Omental fat pad (tissue), 4 donors: ENCODE measurements around the gene TCAIM. TPM values are rescaled to one million over a fixed set of nuclear protein-coding genes. Genes with fewer than 3 reads are reported as not detected.

Experiments
- ATAC-seq: fragments of 150-250 bp; one replicate; pipeline ENCODE4 v1.9.1; 2016; ENCODE audit warnings: mild to moderate bottlenecking, moderate library complexity; ENCODE audit not compliant: low FRiP score
- DNase-seq: peaks from one replicate; pipeline ENCODE4 v3.0.0-alpha.2; 2019; ENCODE audit warnings: low spot score
- total RNA-seq, 4 donors: library from RNA; depleted of rRNA; stranded (reverse); fragments of >200 nt; gene quantifications; one replicate each; pipeline ENCODE4 v1.1.0, GENCODE V29; 2016
- TF ChIP-seq, protein P1 (sequence below), 3 donors: fragments of 450-650 bp; IDR thresholded peaks; one replicate each; pipeline ENCODE4 v1.5.1; 2016 to 2017; ENCODE audit warnings: antibody characterized with exemption in 3 of 3, mild to moderate bottlenecking in 3 of 3, moderate library complexity in 2 of 3

The TCAIM gene
- total RNA-seq, 4 donors from 2014 or later = 16.2 to 28.7 (median 22.1) TPM

DNA sequence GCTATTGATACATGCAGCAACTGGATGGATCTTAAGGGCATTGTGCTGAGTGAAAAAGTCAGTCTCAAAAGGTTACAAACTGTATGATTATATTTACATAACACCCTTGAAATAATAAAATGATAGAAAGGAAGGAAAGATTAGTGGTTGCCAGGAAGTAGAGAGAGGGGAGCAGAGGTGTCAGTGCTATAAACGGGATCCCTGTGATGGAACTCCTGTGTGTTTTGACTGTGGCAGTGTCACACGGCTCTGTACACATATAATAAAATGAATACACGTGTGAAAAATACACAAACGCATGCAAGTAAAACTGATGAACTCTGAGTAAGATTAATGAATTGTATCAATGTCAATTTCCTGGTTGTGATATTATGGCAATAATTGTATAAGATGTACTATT lies 60.3 kb downstream of the TCAIM start:
- ATAC-seq (no peak), DNase-seq (no peak)
- TF ChIP-seq, protein P1, sequence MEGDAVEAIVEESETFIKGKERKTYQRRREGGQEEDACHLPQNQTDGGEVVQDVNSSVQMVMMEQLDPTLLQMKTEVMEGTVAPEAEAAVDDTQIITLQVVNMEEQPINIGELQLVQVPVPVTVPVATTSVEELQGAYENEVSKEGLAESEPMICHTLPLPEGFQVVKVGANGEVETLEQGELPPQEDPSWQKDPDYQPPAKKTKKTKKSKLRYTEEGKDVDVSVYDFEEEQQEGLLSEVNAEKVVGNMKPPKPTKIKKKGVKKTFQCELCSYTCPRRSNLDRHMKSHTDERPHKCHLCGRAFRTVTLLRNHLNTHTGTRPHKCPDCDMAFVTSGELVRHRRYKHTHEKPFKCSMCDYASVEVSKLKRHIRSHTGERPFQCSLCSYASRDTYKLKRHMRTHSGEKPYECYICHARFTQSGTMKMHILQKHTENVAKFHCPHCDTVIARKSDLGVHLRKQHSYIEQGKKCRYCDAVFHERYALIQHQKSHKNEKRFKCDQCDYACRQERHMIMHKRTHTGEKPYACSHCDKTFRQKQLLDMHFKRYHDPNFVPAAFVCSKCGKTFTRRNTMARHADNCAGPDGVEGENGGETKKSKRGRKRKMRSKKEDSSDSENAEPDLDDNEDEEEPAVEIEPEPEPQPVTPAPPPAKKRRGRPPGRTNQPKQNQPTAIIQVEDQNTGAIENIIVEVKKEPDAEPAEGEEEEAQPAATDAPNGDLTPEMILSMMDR (IDR thresholded peaks at IDR 0.05) = no peak

DNA sequence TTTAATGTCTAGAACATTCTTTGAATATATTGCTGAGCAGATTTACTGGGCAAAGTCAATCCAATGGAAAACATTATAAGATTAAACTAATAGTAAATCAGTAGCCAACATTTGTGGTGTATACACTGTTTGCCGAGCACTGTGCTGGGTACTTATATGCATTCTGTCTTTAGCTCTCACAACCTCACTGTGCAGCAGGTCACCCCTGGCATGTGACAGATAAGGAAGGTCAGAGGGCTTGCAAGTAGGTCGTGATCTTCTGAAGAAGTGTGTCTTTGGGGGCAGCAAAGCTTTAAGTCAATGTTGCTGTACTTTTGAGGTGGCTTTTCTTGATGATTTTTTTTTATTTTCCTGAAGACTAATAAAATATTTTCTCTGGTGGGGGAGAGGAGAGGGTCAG lies 62.2 kb downstream of the TCAIM start:
- TF ChIP-seq, protein P1 (IDR thresholded peaks at IDR 0.05) = no peak
- ATAC-seq (no peak), DNase-seq (no peak)

DNA sequence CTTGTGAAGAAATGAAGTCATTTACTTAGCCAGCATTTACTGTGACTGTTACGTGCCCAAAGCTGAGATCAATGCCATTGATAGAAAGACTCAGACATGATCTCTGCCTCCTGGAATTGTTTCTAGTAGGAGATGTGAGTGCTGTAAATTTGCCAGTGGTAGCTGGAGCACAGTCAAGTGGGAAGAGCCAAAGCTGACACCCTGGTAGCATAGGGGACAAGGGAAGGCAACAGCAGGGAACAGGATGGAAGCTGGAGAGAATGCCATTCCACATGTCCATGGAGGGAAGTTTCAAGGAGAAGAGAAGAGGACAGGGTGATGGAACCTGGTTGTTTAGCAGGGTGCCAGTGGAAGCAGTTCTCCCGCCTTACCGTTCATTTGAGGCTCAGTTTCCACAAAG lies 64.0 kb downstream of the TCAIM start:
- TF ChIP-seq, protein P1 (IDR thresholded peaks at IDR 0.05) = no peak
- no peak for ATAC-seq
- DNase-seq = no peak

DNA sequence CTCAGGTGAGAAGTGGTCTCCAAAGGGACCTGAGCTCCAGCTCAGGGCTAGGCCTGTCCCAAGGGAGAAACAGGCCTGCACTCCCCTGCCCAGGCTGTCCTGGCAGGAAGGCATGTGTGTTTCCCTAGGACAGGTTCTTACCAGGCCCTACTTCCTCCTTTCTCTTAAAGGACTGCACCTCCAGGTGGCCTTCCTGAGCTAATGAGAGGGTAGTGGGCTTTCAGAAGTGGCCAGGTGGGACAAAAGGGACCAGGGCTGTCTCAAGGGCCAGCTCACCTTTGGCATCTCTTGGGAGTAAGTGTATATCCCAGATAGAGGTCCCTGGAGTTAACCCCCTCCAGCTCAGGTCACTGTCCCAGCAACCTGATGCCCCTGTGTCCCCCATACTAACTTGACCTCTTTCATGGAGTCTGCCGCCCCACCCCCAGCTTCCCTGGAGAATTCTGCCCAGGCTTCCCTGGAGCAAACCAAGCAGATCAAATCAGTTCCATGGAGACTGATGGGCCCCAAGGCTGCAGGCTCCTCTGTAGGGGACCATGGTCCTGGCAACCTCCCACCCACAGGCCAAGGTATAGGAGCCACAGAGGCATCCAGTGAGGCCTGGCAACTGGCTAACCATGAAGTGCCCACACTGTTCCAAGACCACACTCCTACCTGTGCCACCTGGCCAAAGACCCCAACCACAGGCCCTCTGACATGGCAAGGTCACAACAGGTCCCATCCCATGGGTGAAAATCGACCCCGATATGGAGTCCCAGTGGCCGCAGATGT lies 71.3 kb downstream of the TCAIM start:
- DNase-seq (no peak), ATAC-seq (no peak)
- TF ChIP-seq, protein P1 (IDR thresholded peaks at IDR 0.05) = no peak

DNA sequence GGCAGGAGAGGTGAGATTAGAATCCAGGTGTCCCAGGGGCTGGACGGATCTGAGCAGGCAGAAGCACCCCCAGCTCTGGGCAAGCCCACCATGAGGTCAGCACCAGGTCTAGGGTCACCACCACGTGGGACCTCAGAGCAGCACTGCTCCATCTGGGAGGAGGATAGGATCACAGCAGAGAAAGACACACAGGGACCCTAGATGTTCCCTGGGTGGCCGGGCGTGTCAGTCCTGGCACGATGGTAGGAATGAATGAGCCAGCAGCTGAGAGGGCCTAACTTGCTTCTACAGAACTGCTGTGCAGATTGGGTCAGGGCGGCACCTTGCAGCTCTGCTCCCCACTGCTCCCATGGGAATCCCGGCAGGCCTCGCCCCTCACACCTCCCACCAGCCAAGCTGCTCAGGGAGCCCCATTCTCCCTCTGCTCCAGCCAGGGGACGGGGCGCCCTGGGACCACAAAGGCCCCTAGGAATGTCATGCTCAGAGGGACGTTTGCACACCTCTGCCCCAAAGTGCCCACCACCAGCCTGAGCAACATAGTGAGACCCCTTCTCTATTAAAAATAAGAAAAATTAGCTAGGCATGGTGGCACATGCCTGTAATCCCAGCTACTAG lies 72.6 kb downstream of the TCAIM start:
- TF ChIP-seq, protein P1 (IDR thresholded peaks at IDR 0.05) = no peak
- no peak for DNase-seq
- ATAC-seq = no peak

DNA sequence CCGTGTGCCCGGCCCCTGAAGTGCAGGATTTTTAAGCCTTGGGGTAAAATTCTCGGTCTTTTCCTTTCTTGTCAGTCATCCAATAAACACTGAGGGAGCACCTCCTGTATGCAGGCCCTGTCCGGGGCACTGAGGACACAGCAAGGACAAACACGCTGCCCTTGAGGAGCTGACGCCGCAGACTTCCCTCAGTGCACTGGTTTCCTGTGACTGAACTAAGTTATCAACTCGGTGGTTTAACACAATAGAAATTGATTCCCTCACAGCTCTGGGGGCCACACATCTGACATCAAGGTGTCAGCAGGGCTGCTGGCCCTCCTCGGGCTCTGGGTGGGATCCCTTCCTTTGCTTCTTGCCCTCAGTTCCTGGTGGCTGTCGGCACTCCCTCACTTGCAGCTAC lies 73.8 kb downstream of the TCAIM start:
- TF ChIP-seq, protein P1 (IDR thresholded peaks at IDR 0.05) = no peak
- no peak for ATAC-seq
- no peak for DNase-seq
